HEK293 (cell line): ENCODE measurements around the gene CFAP45.

Experiments used
- CTCF ChIP-seq: fragments of 450-650 bp; formaldehyde crosslinking; IDR thresholded peaks from 2 replicates; pipeline ENCODE4 v1.5.1; 2016; ENCODE audit warnings: missing biosample characterization, missing genetic modification characterization
- OSR2 ChIP-seq: fragments of 450-650 bp; formaldehyde crosslinking; IDR thresholded peaks from 2 replicates; pipeline ENCODE4 v1.5.1; 2016; ENCODE audit warnings: missing biosample characterization, missing genetic modification characterization
- PRDM2 ChIP-seq: fragments of 450-650 bp; formaldehyde crosslinking; IDR thresholded peaks from 2 replicates; pipeline ENCODE4 v1.5.1; 2016; ENCODE audit warnings: missing biosample characterization, missing genetic modification characterization, borderline replicate concordance
- SETDB1 ChIP-seq: IDR thresholded peaks from one replicate; pipeline ENCODE4 v1.6.1; 2017; ENCODE audit warnings: mild to moderate bottlenecking, low read length, moderate library complexity, mixed read lengths; ENCODE audit not compliant: insufficient read length
- WT1 ChIP-seq: fragments of 450-650 bp; formaldehyde crosslinking; IDR thresholded peaks from 2 replicates; pipeline ENCODE4 v1.5.1; 2016; ENCODE audit warnings: missing biosample characterization, missing genetic modification characterization
- ZBTB1 ChIP-seq: fragments of 450-650 bp; formaldehyde crosslinking; IDR thresholded peaks from 2 replicates; pipeline ENCODE4 v1.5.1; 2016; ENCODE audit warnings: missing biosample characterization, missing genetic modification characterization
- ZIC2 ChIP-seq: fragments of 450-650 bp; formaldehyde crosslinking; IDR thresholded peaks from 2 replicates; pipeline ENCODE4 v1.5.1; 2016; ENCODE audit warnings: missing biosample characterization, missing genetic modification characterization
- ZNF114 ChIP-seq: fragments of 450-650 bp; formaldehyde crosslinking; IDR thresholded peaks from 2 replicates; pipeline ENCODE4 v1.5.0; 2017; ENCODE audit warnings: missing biosample characterization, missing genetic modification characterization
- ZNF133 ChIP-seq: fragments of 450-650 bp; formaldehyde crosslinking; IDR thresholded peaks from 2 replicates; pipeline ENCODE4 v1.5.1; 2016; ENCODE audit warnings: missing biosample characterization, missing genetic modification characterization
- ZNF146 ChIP-seq: fragments of 450-650 bp; formaldehyde crosslinking; IDR thresholded peaks from 2 replicates; pipeline ENCODE4 v1.5.1; 2016; ENCODE audit warnings: missing biosample characterization, missing genetic modification characterization
- ZNF175 ChIP-seq: fragments of 450-650 bp; formaldehyde crosslinking; IDR thresholded peaks from 2 replicates; pipeline ENCODE4 v1.5.1; 2016; ENCODE audit warnings: missing biosample characterization, missing genetic modification characterization
- ZNF18 ChIP-seq: fragments of 450-650 bp; formaldehyde crosslinking; IDR thresholded peaks from 2 replicates; pipeline ENCODE4 v1.5.1; 2016; ENCODE audit warnings: missing biosample characterization, missing genetic modification characterization
- ZNF19 ChIP-seq: fragments of 450-650 bp; formaldehyde crosslinking; IDR thresholded peaks from 2 replicates; pipeline ENCODE4; 2016; ENCODE audit warnings: missing biosample characterization, missing genetic modification characterization, low read depth
- ZNF239 ChIP-seq: fragments of 450-650 bp; formaldehyde crosslinking; IDR thresholded peaks from 2 replicates; pipeline ENCODE4 v1.5.1; 2016; ENCODE audit warnings: missing biosample characterization, missing genetic modification characterization
- ZNF362 ChIP-seq: fragments of 450-650 bp; formaldehyde crosslinking; IDR thresholded peaks from 2 replicates; pipeline ENCODE4 v1.5.1; 2016; ENCODE audit warnings: missing biosample characterization, missing genetic modification characterization
- ZNF366 ChIP-seq: fragments of 450-650 bp; formaldehyde crosslinking; conservative IDR thresholded peaks from 2 replicates; pipeline ENCODE4 v1.5.1; 2016; ENCODE audit warnings: missing biosample characterization, missing genetic modification characterization
- ZNF433 ChIP-seq: fragments of 450-650 bp; formaldehyde crosslinking; IDR thresholded peaks from 2 replicates; pipeline ENCODE4 v1.5.1; 2016; ENCODE audit warnings: missing biosample characterization, missing genetic modification characterization, low read depth
- ZNF548 ChIP-seq: fragments of 450-650 bp; formaldehyde crosslinking; IDR thresholded peaks from 2 replicates; pipeline ENCODE4 v1.5.1; 2016; ENCODE audit warnings: missing biosample characterization, missing genetic modification characterization
- ZNF621 ChIP-seq: fragments of 450-650 bp; formaldehyde crosslinking; IDR thresholded peaks from 2 replicates; pipeline ENCODE4 v1.5.1; 2017; ENCODE audit warnings: missing biosample characterization, missing genetic modification characterization
- ZNF654 ChIP-seq: fragments of 450-650 bp; formaldehyde crosslinking; IDR thresholded peaks from 2 replicates; pipeline ENCODE4 v1.5.1; 2016; ENCODE audit warnings: low read depth, missing biosample characterization, missing genetic modification characterization
- ZNF701 ChIP-seq: fragments of 450-650 bp; formaldehyde crosslinking; IDR thresholded peaks from 2 replicates; pipeline ENCODE4 v1.5.1; 2016; ENCODE audit warnings: missing biosample characterization, missing genetic modification characterization
- ZSCAN30 ChIP-seq: fragments of 450-650 bp; IDR thresholded peaks from 2 replicates; pipeline ENCODE4 v1.5.1; 2018; ENCODE audit warnings: missing biosample characterization, mild to moderate bottlenecking, missing genetic modification characterization, moderate library complexity
- TF ChIP-seq, protein P1 (sequence below): fragments of 450-650 bp; formaldehyde crosslinking; IDR thresholded peaks from 2 replicates; pipeline ENCODE4 v1.5.1; 2016; ENCODE audit warnings: missing biosample characterization, missing genetic modification characterization, borderline replicate concordance
- TF ChIP-seq, protein P2 (sequence below): fragments of 450-650 bp; IDR thresholded peaks from 2 replicates; pipeline ENCODE4 v1.5.1; 2018; ENCODE audit warnings: missing biosample characterization, missing genetic modification characterization

CFAP45 gene

DNA sequence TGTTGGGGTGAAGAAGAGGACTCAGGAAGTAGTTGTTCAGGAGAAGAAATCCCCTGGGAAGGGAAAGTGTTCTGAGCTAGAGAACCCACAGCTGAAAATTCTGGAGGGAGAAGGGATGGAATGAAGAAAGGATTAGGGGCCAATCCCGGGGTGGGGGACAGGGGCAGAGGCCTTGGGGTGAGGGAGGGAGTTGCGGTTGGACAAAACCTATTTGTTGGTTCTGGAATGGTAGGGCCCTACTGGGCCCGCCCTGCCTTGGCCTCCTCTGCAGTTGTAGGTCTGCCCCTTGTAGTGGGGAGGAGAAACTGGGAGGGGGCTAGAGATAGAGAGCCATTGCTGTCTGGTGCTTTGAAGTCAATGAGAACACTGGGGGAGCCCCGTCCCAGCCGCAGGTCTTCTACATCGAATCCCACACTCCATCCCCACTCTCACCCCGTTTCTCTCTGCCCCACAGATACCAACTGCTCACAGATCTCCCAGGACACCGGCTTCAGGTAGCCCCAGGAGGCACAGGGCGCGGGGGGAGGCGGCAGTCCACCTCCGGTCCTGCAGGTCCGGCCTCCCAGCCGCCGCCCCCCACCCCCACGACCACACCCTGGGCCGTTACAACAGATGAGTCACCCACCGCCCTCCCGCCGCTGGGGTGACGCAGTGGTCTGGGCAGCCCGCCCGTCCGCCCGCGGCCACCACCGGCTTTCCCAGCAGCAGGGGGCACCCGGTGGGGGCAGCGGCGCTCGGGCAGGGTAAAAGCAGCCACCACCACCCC lies 24.2 kb upstream of the CFAP45 start (continued):
- TF ChIP-seq, protein P1, sequence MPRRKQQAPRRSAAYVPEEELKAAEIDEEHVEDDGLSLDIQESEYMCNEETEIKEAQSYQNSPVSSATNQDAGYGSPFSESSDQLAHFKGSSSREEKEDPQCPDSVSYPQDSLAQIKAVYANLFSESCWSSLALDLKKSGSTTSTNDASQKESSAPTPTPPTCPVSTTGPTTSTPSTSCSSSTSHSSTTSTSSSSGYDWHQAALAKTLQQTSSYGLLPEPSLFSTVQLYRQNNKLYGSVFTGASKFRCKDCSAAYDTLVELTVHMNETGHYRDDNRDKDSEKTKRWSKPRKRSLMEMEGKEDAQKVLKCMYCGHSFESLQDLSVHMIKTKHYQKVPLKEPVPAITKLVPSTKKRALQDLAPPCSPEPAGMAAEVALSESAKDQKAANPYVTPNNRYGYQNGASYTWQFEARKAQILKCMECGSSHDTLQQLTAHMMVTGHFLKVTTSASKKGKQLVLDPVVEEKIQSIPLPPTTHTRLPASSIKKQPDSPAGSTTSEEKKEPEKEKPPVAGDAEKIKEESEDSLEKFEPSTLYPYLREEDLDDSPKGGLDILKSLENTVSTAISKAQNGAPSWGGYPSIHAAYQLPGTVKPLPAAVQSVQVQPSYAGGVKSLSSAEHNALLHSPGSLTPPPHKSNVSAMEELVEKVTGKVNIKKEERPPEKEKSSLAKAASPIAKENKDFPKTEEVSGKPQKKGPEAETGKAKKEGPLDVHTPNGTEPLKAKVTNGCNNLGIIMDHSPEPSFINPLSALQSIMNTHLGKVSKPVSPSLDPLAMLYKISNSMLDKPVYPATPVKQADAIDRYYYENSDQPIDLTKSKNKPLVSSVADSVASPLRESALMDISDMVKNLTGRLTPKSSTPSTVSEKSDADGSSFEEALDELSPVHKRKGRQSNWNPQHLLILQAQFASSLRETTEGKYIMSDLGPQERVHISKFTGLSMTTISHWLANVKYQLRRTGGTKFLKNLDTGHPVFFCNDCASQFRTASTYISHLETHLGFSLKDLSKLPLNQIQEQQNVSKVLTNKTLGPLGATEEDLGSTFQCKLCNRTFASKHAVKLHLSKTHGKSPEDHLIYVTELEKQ (tag by site-specific recombination), result peak; percentile 94
- TF ChIP-seq PRDM2 (tag by site-specific recombination) (no peak), ZIC2 (tag by site-specific recombination) (peak; percentile 99), ZNF621 (tag by site-specific recombination) (no peak), OSR2 (tag by site-specific recombination) (peak; percentile 70), WT1 (tag by site-specific recombination) (peak; percentile 86), ZNF18 (no peak; the same call in 1 of the 2 replicates), SETDB1 (no peak), ZBTB1 (tag by site-specific recombination) (peak; percentile 53; the same call in 1 of the 2 replicates), CTCF (tag by site-specific recombination) (peak; percentile 73), ZNF239 (0 out of 2 replicates have a peak, but pooled peaks have one; percentile 23), ZNF366 (tag by site-specific recombination) (no peak), ZNF433 (tag by site-specific recombination) (no peak), ZNF701 (tag by site-specific recombination) (no peak; the same call in 1 of the 2 replicates), ZNF548 (tag by site-specific recombination) (no peak), ZNF175 (tag by site-specific recombination) (no peak), ZNF146 (tag by site-specific recombination) (peak; percentile 74), ZNF19 (tag by site-specific recombination) (no peak), ZNF654 (no peak), ZNF114 (no peak), ZNF133 (tag by site-specific recombination) (no peak), ZSCAN30 (tag by site-specific recombination) (peak; percentile 99), ZNF362 (tag by site-specific recombination) (no peak)
- TF ChIP-seq, protein P2, sequence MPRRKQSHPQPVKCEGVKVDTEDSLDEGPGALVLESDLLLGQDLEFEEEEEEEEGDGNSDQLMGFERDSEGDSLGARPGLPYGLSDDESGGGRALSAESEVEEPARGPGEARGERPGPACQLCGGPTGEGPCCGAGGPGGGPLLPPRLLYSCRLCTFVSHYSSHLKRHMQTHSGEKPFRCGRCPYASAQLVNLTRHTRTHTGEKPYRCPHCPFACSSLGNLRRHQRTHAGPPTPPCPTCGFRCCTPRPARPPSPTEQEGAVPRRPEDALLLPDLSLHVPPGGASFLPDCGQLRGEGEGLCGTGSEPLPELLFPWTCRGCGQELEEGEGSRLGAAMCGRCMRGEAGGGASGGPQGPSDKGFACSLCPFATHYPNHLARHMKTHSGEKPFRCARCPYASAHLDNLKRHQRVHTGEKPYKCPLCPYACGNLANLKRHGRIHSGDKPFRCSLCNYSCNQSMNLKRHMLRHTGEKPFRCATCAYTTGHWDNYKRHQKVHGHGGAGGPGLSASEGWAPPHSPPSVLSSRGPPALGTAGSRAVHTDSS (tag by site-specific recombination), result no peak; the same call in 1 of the 2 replicates
